Chondrocyte (in vitro differentiated cells): ENCODE data around the gene GRIK4. TPM values are rescaled to one million over a fixed set of nuclear protein-coding genes. Genes with fewer than 3 reads are reported as not detected.
"Not testable (repeated sequence)": the region's sequence is repeated elsewhere in the genome, so short reads cannot be mapped to it uniquely, and the experiment has no call there.

ENCODE experiments used
- DNase-seq: peaks from one replicate; pipeline ENCODE4 v3.0.0; 2021; ENCODE audit warnings: mixed read lengths, low spot score
- H3K27ac Mint-ChIP-seq: one replicate; pipeline ENCODE4 v1.8.0; 2021; ENCODE audit warnings: mild to moderate bottlenecking, moderate library complexity, mixed read lengths; ENCODE audit not compliant: unreplicated experiment
- H3K27me3 Mint-ChIP-seq: 2 replicates; pipeline ENCODE4 v1.8.0; 2021; ENCODE audit warnings: low read depth, mixed read lengths
- H3K36me3 Mint-ChIP-seq: 2 replicates; pipeline ENCODE4 v1.8.0; 2021; ENCODE audit warnings: low read depth, mixed read lengths
- H3K4me1 Mint-ChIP-seq: 2 replicates; pipeline ENCODE4 v1.8.0; 2021; ENCODE audit warnings: low read depth, mild to moderate bottlenecking, mixed read lengths
- H3K4me3 Mint-ChIP-seq: one replicate; pipeline ENCODE4 v1.8.0; 2021; ENCODE audit warnings: mild to moderate bottlenecking, moderate library complexity, mixed read lengths; ENCODE audit not compliant: unreplicated experiment
- H3K9me3 Mint-ChIP-seq: 2 replicates; pipeline ENCODE4 v1.8.0; 2021; ENCODE audit warnings: low read depth, mixed read lengths
- total RNA-seq: library from RNA; stranded (reverse); gene quantifications from 3 replicates; pipeline ENCODE4 v1.2.1, GENCODE V29; 2021
- TF ChIP-seq, protein P1 (sequence below): fragments of 200-600 bp; sonication (generic); IDR thresholded peaks from 2 replicates; pipeline ENCODE4 v1.5.0; 2021; ENCODE audit warnings: antibody characterized with exemption, mild to moderate bottlenecking, moderate library complexity

Gene GRIK4
- total RNA-seq, 1 donor from 2014 or later, result 0.37 TPM

DNA sequence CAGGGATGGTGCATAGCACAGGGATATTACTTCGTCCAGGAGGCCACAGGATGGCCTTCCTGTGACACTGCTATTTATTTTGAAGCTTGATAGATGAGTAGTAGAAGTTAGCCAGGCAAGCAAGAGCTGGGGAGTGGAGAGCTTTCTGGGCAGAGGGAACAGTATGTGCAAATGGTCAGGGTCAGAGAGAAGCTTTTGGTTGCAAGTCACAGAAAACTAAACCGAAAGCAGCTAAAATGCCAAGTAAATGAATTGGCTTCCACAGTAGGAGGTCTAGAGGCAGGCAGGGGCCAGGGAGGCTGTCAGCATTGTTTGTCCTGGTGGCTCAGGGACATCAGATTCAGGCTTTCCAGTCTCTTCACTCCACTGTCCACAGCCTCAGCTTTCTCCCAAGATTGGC is 247.5 kb downstream of the GRIK4 start:
- DNase-seq, result no peak
- peaks cover 16% of the 10 kb centered on the region for H3K27me3 Mint-ChIP-seq
- TF ChIP-seq, protein P1, sequence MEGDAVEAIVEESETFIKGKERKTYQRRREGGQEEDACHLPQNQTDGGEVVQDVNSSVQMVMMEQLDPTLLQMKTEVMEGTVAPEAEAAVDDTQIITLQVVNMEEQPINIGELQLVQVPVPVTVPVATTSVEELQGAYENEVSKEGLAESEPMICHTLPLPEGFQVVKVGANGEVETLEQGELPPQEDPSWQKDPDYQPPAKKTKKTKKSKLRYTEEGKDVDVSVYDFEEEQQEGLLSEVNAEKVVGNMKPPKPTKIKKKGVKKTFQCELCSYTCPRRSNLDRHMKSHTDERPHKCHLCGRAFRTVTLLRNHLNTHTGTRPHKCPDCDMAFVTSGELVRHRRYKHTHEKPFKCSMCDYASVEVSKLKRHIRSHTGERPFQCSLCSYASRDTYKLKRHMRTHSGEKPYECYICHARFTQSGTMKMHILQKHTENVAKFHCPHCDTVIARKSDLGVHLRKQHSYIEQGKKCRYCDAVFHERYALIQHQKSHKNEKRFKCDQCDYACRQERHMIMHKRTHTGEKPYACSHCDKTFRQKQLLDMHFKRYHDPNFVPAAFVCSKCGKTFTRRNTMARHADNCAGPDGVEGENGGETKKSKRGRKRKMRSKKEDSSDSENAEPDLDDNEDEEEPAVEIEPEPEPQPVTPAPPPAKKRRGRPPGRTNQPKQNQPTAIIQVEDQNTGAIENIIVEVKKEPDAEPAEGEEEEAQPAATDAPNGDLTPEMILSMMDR, result no peak
- no peak overlapping the region for H3K4me3 Mint-ChIP-seq
- H3K27ac Mint-ChIP-seq, result no peak overlapping the region
- no peaks in the 10 kb centered on the region for H3K36me3 Mint-ChIP-seq
- no peaks in the 10 kb centered on the region for H3K4me1 Mint-ChIP-seq
- peaks cover 9% of the 10 kb centered on the region for H3K9me3 Mint-ChIP-seq

DNA sequence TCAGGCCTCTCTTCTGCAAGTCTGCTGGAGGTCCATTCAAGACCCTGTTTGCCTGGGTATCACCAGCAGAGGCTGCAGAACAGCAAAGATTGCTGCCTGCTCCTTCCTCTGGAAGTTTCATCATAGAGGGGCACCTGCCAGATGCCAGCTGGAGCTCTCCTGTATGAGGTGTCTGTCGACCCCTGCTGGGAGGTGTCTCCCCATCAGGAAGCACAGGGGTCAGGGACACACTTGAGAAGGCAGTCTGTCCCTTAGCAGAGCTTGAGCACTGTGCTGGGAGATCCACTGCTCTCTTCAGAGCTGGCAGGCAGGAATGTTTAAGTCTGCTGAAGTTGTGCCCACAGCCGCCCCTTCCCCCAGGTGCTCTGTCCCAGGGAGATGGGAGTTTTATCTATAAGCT is 254.2 kb downstream of the GRIK4 start:
- not testable (repeated sequence) for DNase-seq, H3K4me3 Mint-ChIP-seq, H3K27ac Mint-ChIP-seq, H3K36me3 Mint-ChIP-seq, H3K4me1 Mint-ChIP-seq
- Mint-ChIP-seq H3K9me3 (peaks cover 30% of the 10 kb centered on the region), H3K27me3 (peaks cover 19% of the 10 kb centered on the region)

DNA sequence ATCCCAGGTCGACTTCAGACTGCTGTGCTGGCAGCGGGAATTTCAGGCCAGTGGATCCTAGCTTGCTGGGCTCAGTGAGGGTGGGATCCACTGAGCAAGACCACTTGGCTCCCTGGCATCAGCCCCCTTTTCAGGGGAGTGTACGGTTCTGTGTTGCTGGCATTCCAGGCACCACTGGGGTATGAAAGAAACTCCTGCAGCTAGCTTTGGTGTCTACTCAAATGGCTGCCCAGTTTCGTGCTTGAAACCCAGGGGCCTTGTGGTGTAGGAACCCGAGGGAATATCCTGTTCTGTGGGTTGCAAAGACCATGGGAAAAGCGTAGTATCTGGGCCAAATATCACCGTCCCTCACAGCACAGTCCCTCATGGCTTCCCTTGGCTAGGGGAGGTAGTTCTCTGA is 254.8 kb downstream of the GRIK4 start:
- TF ChIP-seq, protein P1, result no peak
- no peak for DNase-seq
- Mint-ChIP-seq H3K36me3 (peaks cover 5% of the 10 kb centered on the region), H3K4me1 (no peaks in the 10 kb centered on the region), H3K27ac (no peak overlapping the region), H3K9me3 (peaks cover 30% of the 10 kb centered on the region), H3K27me3 (peaks cover 18% of the 10 kb centered on the region), H3K4me3 (no peak overlapping the region)

DNA sequence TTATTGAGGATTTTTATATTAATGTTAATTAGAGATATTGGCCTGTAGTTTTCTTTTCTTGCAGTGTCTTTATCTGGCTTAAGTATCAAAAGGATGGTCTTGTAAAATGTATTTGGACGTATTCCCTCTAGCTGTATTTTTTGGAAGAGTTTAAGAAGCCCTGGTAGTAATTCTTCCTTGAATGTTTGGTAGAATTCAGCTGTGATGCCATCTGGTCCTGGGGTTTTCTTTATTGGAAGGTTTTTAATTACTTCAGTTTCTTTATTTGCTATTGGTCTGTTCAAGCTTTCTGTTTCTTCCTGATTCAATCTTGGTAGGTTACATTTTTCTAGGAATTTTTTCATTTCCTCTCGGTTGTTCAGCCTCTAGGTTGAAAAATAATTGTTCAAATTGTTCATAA is 257.4 kb downstream of the GRIK4 start:
- TF ChIP-seq, protein P1, result no peak
- peaks cover 23% of the 10 kb centered on the region for H3K9me3 Mint-ChIP-seq
- H3K27me3 Mint-ChIP-seq, result peaks cover 9% of the 10 kb centered on the region
- no peak overlapping the region for H3K4me3 Mint-ChIP-seq
- no peak overlapping the region for H3K27ac Mint-ChIP-seq
- DNase-seq, result no peak
- H3K36me3 Mint-ChIP-seq, result peaks cover 5% of the 10 kb centered on the region
- peaks cover 3% of the 10 kb centered on the region for H3K4me1 Mint-ChIP-seq

DNA sequence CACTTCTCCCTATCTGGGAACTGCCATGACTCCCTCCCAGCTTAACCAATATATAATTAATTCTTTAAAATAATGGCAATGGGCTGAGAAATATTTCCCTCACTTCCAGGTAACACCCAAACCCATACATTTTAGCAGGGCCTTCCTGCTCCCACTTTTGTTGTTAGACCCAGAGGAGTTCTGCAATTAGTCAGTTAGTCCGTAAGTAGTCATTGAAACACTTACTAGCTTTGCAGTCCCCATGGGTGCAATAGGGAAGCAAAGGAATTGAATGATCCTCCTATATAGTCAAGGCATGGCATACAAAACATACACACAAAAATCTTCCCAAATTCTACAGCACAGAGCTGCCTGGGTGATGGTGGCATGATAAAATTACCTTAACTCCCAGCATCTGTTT is 258.4 kb downstream of the GRIK4 start:
- no peak overlapping the region for H3K27ac Mint-ChIP-seq
- peaks cover 5% of the 10 kb centered on the region for H3K36me3 Mint-ChIP-seq

DNA sequence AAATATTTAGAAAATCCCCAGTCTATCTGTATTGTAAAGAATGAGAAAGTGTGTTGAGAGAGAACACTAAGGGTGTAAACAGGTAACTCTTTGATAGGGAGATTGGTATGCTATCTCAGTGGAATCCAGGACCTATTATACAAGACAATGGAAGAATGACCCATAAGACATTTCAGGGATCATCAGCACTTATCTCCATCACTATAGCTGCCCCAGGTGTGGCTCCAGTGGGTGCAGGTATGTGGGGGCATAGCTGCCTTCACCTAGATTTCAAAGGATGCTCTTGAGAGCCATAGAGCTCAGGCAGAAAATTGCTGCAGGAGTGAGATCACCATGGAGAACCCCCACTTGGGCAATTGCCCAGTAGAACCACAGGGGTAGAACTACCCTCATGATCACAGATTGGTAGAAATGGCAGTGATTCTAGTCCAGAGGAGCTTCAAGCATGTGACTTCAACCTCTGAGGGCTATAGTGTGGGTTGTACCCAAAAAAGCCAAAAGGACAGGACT is 260.1 kb downstream of the GRIK4 start:
- Mint-ChIP-seq H3K36me3 (peaks cover 4% of the 10 kb centered on the region), H3K4me3 (no peak overlapping the region), H3K9me3 (peaks cover 17% of the 10 kb centered on the region), H3K27ac (no peak overlapping the region), H3K27me3 (peaks cover 9% of the 10 kb centered on the region), H3K4me1 (peaks cover 3% of the 10 kb centered on the region)
- TF ChIP-seq, protein P1, result no peak
- no peak for DNase-seq

More for the DNA sequence above, 258.4 kb downstream of the GRIK4 start:
- Mint-ChIP-seq H3K9me3 (peaks cover 20% of the 10 kb centered on the region), H3K4me1 (peaks cover 3% of the 10 kb centered on the region), H3K4me3 (no peak overlapping the region), H3K27me3 (peaks cover 7% of the 10 kb centered on the region)
- no peak for DNase-seq
- TF ChIP-seq, protein P1, result no peak
